A549 (cell line): ENCODE results near the gene GYS1. TPM values are rescaled to one million over a fixed set of nuclear protein-coding genes. Genes with fewer than 3 reads are reported as not detected.

Experiments used
- ATAC-seq, 2 experiments: fragments of 200-7000 bp in 1 of 2; fragments of >200 bp in 1 of 2; cut with Nextera tagmentation in 1 of 2; cut with Tn5 transposase in 1 of 2; 3 replicates each; pipeline versions ENCODE4 v1.8.0 to v1.9.1; 2018 to 2020; ENCODE audit warnings: mild to moderate bottlenecking in 1 of 2, moderate library complexity in 1 of 2
- CTCF ChIA-PET: fragments of 300-600 bp; sonication (Branson Sonifier 250); formaldehyde crosslinking; extraction: SDS; loops from one replicate; lab custom pipeline; 2021; ENCODE audit warnings: antibody characterized with exemption, inconsistent platforms; lab: Yijun Ruan, JAX
- POLR2A ChIA-PET: fragments of 350-600 bp; formaldehyde crosslinking; extraction: SDS; loops from one replicate; lab custom pipeline; 2021; ENCODE audit warnings: antibody characterized with exemption, inconsistent platforms; lab: Yijun Ruan, JAX
- DNase-seq, 2 experiments: peaks; one replicate each; pipeline versions ENCODE4 v3.0.0 to v3.0.0-alpha.2; 2011 to 2016; ENCODE audit warnings: low read depth in 1 of 2, low spot score in 1 of 2
- FAIRE-seq: peaks from 2 replicates; lab custom pipeline; 2011; peaks lifted over from hg19 to GRCh38; lab: Jason Lieb, UNC
- H3K27ac ChIP-seq, 2 experiments: fragments of >200 bp; sonication (Bioruptor Twin); formaldehyde crosslinking; 3 replicates each; pipeline ENCODE4 v1.5.1; 2016 to 2017
- H3K4me1 ChIP-seq: fragments of >200 bp; sonication (Bioruptor Twin); formaldehyde crosslinking; 3 replicates; pipeline ENCODE4 v1.6.1; 2016
- H3K4me2 ChIP-seq: fragments of >200 bp; sonication (Bioruptor Twin); formaldehyde crosslinking; 3 replicates; pipeline ENCODE4 v1.6.1; 2016
- H3K4me3 ChIP-seq: fragments of >200 bp; sonication (Bioruptor Twin); formaldehyde crosslinking; 3 replicates; pipeline ENCODE4 v1.5.1; 2016
- H3K9me3 ChIP-seq: fragments of >200 bp; sonication (Bioruptor Twin); formaldehyde crosslinking; 3 replicates; pipeline ENCODE4 v1.6.1; 2016
- CBX2 ChIP-seq: fragments of 200-600 bp; sonication (generic); IDR thresholded peaks from 2 replicates; pipeline ENCODE4 v1.6.1; 2016; ENCODE audit warnings: low read depth, mild to moderate bottlenecking, borderline replicate concordance
- CEBPB ChIP-seq, 2 experiments: fragments of >200 bp in 1 of 2; sonication (Bioruptor Twin) in 1 of 2; formaldehyde crosslinking in 1 of 2; IDR thresholded peaks; 2 replicates each; pipeline ENCODE4 v1.6.1; 2012 to 2016
- CTCF ChIP-seq: fragments of >200 bp; sonication (Bioruptor Twin); formaldehyde crosslinking; IDR thresholded peaks from 3 replicates; pipeline ENCODE4 v1.5.1; 2016
- FOSL2 ChIP-seq, 2 experiments: fragments of 450-650 bp in 1 of 2; fragments of >200 bp in 1 of 2; sonication (Bioruptor Twin) in 1 of 2; formaldehyde crosslinking; IDR thresholded peaks; 2 replicates each; pipeline versions ENCODE4 v1.5.0 to v1.6.1; 2016 to 2020; ENCODE audit warnings: mild to moderate bottlenecking in 1 of 2, moderate library complexity in 1 of 2
- FOXS1 ChIP-seq: fragments of 250-450 bp; sonication (Bioruptor Pico); IDR thresholded peaks from 2 replicates; pipeline ENCODE4 v1.5.0; 2020; ENCODE audit warnings: mild to moderate bottlenecking, moderate library complexity
- GATA3 ChIP-seq: IDR thresholded peaks from 2 replicates; pipeline ENCODE4 v1.6.1; 2012; ENCODE audit warnings: borderline replicate concordance
- HOXB13 ChIP-seq: fragments of 250-450 bp; sonication (Bioruptor Pico); IDR thresholded peaks from 2 replicates; pipeline ENCODE4 v1.5.0; 2020; ENCODE audit warnings: low read depth, mild to moderate bottlenecking, moderate library complexity
- JUNB ChIP-seq: fragments of >200 bp; sonication (Bioruptor Twin); formaldehyde crosslinking; IDR thresholded peaks from 2 replicates; pipeline ENCODE4 v1.6.1; 2016
- KDM1A ChIP-seq: fragments of 200-600 bp; sonication (generic); IDR thresholded peaks from 2 replicates; pipeline ENCODE4 v1.6.1; 2016; ENCODE audit warnings: low read depth, mild to moderate bottlenecking
- KDM5A ChIP-seq: fragments of 200-600 bp; sonication (generic); IDR thresholded peaks from 2 replicates; pipeline ENCODE4 v1.6.1; 2016; ENCODE audit warnings: antibody characterized with exemption, mild to moderate bottlenecking
- MAFK ChIP-seq: fragments of 450-650 bp; IDR thresholded peaks from 2 replicates; pipeline ENCODE4 v1.6.1; 2014; ENCODE audit not compliant: partially characterized antibody
- MYC ChIP-seq: IDR thresholded peaks from 2 replicates; pipeline ENCODE4 v1.6.1; 2012; ENCODE audit warnings: mild to moderate bottlenecking, inconsistent platforms, low read length, improper control_type of control experiment, borderline replicate concordance
- RARB ChIP-seq: fragments of 250-450 bp; sonication (Bioruptor Pico); IDR thresholded peaks from 2 replicates; pipeline ENCODE4 v1.8.0; 2021; ENCODE audit warnings: mild to moderate bottlenecking, moderate library complexity
- REST ChIP-seq: fragments of 200-600 bp; sonication (generic); IDR thresholded peaks from 2 replicates; pipeline ENCODE4 v1.6.1; 2016; ENCODE audit warnings: antibody characterized with exemption, mild to moderate bottlenecking, moderate library complexity
- RFX5 ChIP-seq: fragments of 450-650 bp; IDR thresholded peaks from 2 replicates; pipeline ENCODE4 v1.7.1; 2014; ENCODE audit warnings: antibody characterized with exemption, mild to moderate bottlenecking, moderate library complexity
- TP53 ChIP-seq: fragments of 250-450 bp; sonication (Bioruptor Pico); IDR thresholded peaks from 2 replicates; pipeline ENCODE4 v1.5.0; 2021; ENCODE audit warnings: mild to moderate bottlenecking, moderate library complexity
- ZSCAN20 ChIP-seq: fragments of 250-450 bp; sonication (Bioruptor Pico); IDR thresholded peaks from 2 replicates; pipeline ENCODE4 v1.8.0; 2022; ENCODE audit warnings: mild to moderate bottlenecking, moderate library complexity
- WGBS: methylation state at CpG from one replicate; pipeline ENCODE4 v1.1.6; 2017; ENCODE audit errors: missing lambda C conversion rate; 5-methylcytosine and 5-hydroxymethylcytosine counted together
- polyA plus RNA-seq, 4 experiments: library from polyadenylated mRNA; depleted of rRNA in 3 of 4; stranded (reverse); fragments of >200 nt; fragmentation: RNase III in 1 of 4; extraction: RNeasy Plus Mini Kit Qiagen cat#74134 plus additional on column Dnase treatment in 1 of 4; gene quantifications; 2 replicates in 3 of 4; 3 replicates in 1 of 4; pipeline ENCODE4 v1.2.3, GENCODE V29; 2011 to 2017
- TF ChIP-seq, protein P1 (sequence below): fragments of 250-450 bp; sonication (Bioruptor Pico); IDR thresholded peaks from 2 replicates; pipeline ENCODE4 v1.5.0; 2020; ENCODE audit warnings: low read depth, mild to moderate bottlenecking, moderate library complexity
- TF ChIP-seq, protein P2 (sequence below): IDR thresholded peaks from 2 replicates; pipeline ENCODE4 v1.6.1; 2012

GYS1 gene
- polyA plus RNA-seq, 2 of the 4 experiments (the other 2 are of a cell fraction), result 10.3 to 24.8 TPM

GRCh38 chr19:48954595-48955307 is 38.4 kb downstream of the GYS1 start, which contains the start of gene BAX (continued):
- TF ChIP-seq REST (peak; percentile 47; the same call in 1 of the 2 replicates), HOXB13 (CRISPR knock-in tag) (peak; percentile 59; the same call in 1 of the 2 replicates), MYC (peak; percentile 87), KDM5A (peak; percentile 51; the same call in 1 of the 2 replicates)

DNA sequence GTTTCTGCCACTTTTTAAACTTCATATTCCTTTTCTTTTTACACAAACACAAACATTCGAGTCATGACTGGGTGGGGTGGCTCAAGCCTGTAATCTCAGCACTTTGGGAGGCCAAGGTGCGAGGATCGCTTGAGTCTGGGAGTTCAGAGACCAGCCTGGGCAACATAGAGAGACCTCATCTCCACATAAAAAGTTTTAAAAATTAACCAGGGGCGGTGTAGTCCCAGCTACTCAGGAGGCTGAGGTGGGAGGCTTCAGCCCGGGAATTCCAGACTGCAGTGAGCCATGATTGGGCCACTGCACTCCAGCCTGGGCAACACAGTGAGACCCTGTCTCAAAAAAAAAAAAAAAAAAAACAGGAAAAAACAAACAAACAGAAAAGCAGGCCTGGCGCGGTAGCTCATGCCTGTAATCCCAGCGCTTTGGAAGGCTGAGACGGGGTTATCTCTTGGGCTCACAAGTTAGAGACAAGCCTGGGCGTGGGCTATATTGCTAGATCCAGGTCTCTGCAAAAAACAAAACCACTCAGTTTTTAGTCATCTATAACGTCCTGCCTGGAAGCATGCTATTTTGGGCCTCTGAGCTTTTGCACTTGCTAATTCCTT is 39.0 kb downstream of the GYS1 start:
- ATAC-seq (peak in 1 of 2 experiments; percentile 20; a peak in 1 of 6 replicates), FAIRE-seq (no peak)

GRCh38 chr19:48953141-48953540 is 40.0 kb downstream of the GYS1 start:
- TF ChIP-seq MYC (no peak), FOXS1 (no peak), FOSL2 (IDR thresholded peaks at IDR 0.05) (no peak), FOSL2 (CRISPR knock-in tag; IDR thresholded peaks at IDR 0.05) (no peak), CBX2 (no peak), TP53 (CRISPR knock-in tag) (no peak), RARB (no peak), REST (no peak), MAFK (no peak), KDM1A (no peak), JUNB (no peak), RFX5 (no peak), ZSCAN20 (CRISPR knock-in tag) (no peak), CTCF (no peak), KDM5A (no peak), CEBPB (IDR thresholded peaks at IDR 0.05) (no peak)
- TF ChIP-seq, protein P1, sequence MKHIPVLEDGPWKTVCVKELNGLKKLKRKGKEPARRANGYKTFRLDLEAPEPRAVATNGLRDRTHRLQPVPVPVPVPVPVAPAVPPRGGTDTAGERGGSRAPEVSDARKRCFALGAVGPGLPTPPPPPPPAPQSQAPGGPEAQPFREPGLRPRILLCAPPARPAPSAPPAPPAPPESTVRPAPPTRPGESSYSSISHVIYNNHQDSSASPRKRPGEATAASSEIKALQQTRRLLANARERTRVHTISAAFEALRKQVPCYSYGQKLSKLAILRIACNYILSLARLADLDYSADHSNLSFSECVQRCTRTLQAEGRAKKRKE, result no peak
- ChIA-PET POLR2A (interaction anchor here (0.6 to 1.7 kb wide), 4 partner anchors 11 to 53 kb away, joined by 3 to 4 read pairs (median 3); partner anchors contain the start of genes GYS1, NUCB1 and RUVBL2), CTCF (interaction anchor here (0.6 to 2.6 kb wide), 9 partner anchors 9 to 346 kb away, joined by 3 to 15 read pairs (median 5); partner anchors contain the start of genes GYS1, NUCB1 and RUVBL2)
- 75% methylated on average over 4 of the region's 4 CpGs for WGBS
- H3K27ac ChIP-seq, result no peak overlapping the region
- ATAC-seq, result no peak
- H3K4me2 ChIP-seq, result no peak overlapping the region
- no peak for FAIRE-seq
- H3K4me1 ChIP-seq, result peaks cover 15% of the 10 kb centered on the region
- DNase-seq, result no peak
- no peaks in the 10 kb centered on the region for H3K9me3 ChIP-seq
- H3K4me3 ChIP-seq, result no peak overlapping the region

More for the DNA sequence above, 39.0 kb downstream of the GYS1 start:
- ChIA-PET POLR2A (interaction anchor here (0.6 to 6.5 kb wide), 13 partner anchors 8 to 452 kb away, joined by 3 to 47 read pairs (median 6); partner anchors contain the start of genes DHDH, NUCB1, PPP1R15A and SPHK2), CTCF (interaction anchor here (0.8 to 2.6 kb wide), 15 partner anchors 11 to 164 kb away, joined by 3 to 15 read pairs (median 4); partner anchors contain the start of genes GYS1, HSD17B14, NUCB1 and RUVBL2)
- no peak for DNase-seq
- Histone ChIP-seq H3K27ac (peak overlapping the region; percentile 96 to 97), H3K9me3 (no peaks in the 10 kb centered on the region), H3K4me2 (peak overlapping the region; percentile 97), H3K4me1 (peaks cover 15% of the 10 kb centered on the region), H3K4me3 (peak overlapping the region; percentile 83)
- TF ChIP-seq, protein P2, sequence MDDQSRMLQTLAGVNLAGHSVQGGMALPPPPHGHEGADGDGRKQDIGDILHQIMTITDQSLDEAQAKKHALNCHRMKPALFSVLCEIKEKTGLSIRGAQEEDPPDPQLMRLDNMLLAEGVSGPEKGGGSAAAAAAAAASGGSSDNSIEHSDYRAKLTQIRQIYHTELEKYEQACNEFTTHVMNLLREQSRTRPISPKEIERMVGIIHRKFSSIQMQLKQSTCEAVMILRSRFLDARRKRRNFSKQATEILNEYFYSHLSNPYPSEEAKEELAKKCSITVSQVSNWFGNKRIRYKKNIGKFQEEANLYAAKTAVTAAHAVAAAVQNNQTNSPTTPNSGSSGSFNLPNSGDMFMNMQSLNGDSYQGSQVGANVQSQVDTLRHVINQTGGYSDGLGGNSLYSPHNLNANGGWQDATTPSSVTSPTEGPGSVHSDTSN, result 0 out of 2 replicates have a peak, but pooled peaks have one; percentile 9
- TF ChIP-seq GATA3, result no peak
- WGBS, result 50% methylated on average over 11 of the region's 11 CpGs
